ENCODE measurements around the gene SRP9.

- TF ChIP-seq POLR2AphosphoS5 (IDR thresholded peaks at IDR 0.05), result peak in 1 of 3 donors; percentile 36
- no peak for TF ChIP-seq POLR2A (IDR thresholded peaks at IDR 0.05)
- no peak for TF ChIP-seq CTCF (IDR thresholded peaks at IDR 0.05 in 8 of 11, conservative IDR thresholded peaks at IDR 0.05 in 3 of 11)
Observed at GRCh38 chr1:225770561-225771248, 6.9 kb upstream of the SRP9 start.

Measured in spleen (tissue), 7 donors.